MCF 10A (cell line): ENCODE results near the gene PLS1. TPM values are rescaled to one million over a fixed set of nuclear protein-coding genes. Genes with fewer than 3 reads are reported as not detected.
"Not testable (repeated sequence)": the region's sequence is repeated elsewhere in the genome, so short reads cannot be mapped to it uniquely, and the experiment has no call there.

Source experiments
- BruUV-seq: library from RNA; stranded (reverse); fragments of 400-500 nt; replicated peaks from 2 replicates; lab custom pipeline; 2021; lab: Mats Ljungman, UMichigan
- CTCF ChIA-PET: fragments of 300-600 bp; sonication (Branson Sonifier 250); formaldehyde crosslinking; extraction: SDS; loops from one replicate; lab custom pipeline; 2021; ENCODE audit warnings: antibody characterized with exemption, inconsistent platforms; lab: Yijun Ruan, JAX
- POLR2A ChIA-PET: fragments of 300-600, 350-650 bp; sonication (Branson Sonifier 250); formaldehyde crosslinking; extraction: SDS; loops from one replicate; lab custom pipeline; 2020; ENCODE audit warnings: antibody characterized with exemption, inconsistent platforms; lab: Yijun Ruan, JAX
- DNase-seq: peaks from one replicate; pipeline ENCODE4 v3.0.0-alpha.2; 2018; ENCODE audit not compliant: unreplicated experiment
- H3K27ac Mint-ChIP-seq: one replicate; pipeline ENCODE4 v1.8.0; 2022; ENCODE audit warnings: mild to moderate bottlenecking, low read depth, mixed read lengths; ENCODE audit not compliant: unreplicated experiment
- H3K27me3 Mint-ChIP-seq: one replicate; pipeline ENCODE4 v1.8.0; 2022; ENCODE audit warnings: mixed read lengths; ENCODE audit not compliant: insufficient read depth, unreplicated experiment
- H3K36me3 Mint-ChIP-seq: one replicate; pipeline ENCODE4 v1.8.0; 2022; ENCODE audit warnings: mild to moderate bottlenecking, moderate library complexity, mixed read lengths; ENCODE audit not compliant: insufficient read depth, unreplicated experiment
- H3K4me1 Mint-ChIP-seq: one replicate; pipeline ENCODE4 v1.8.0; 2022; ENCODE audit warnings: mixed read lengths; ENCODE audit not compliant: insufficient read depth, unreplicated experiment
- H3K4me3 Mint-ChIP-seq: one replicate; pipeline ENCODE4 v1.8.0; 2022; ENCODE audit warnings: mild to moderate bottlenecking, moderate library complexity, mixed read lengths; ENCODE audit not compliant: unreplicated experiment
- H3K9me3 Mint-ChIP-seq: one replicate; pipeline ENCODE4 v1.8.0; 2022; ENCODE audit warnings: mixed read lengths; ENCODE audit not compliant: unreplicated experiment
- intact Hi-C: fragments of 100-400 bp; cut with micrococcal nuclease; formaldehyde crosslinking; loops from 2 replicates; pipeline ENCODE4 v1.14.1; 2022
- total RNA-seq: library from RNA; stranded (reverse); gene quantifications from 2 replicates; pipeline ENCODE4 v1.2.3, GENCODE V29; 2022
- TF ChIP-seq, protein P1 (sequence below): fragments of 200-600 bp; IDR thresholded peaks from one replicate; pipeline ENCODE4 v1.8.0; 2022; ENCODE audit warnings: antibody characterized with exemption, mild to moderate bottlenecking; ENCODE audit not compliant: unreplicated experiment

Gene PLS1
- total RNA-seq, 1 experiment from 2014 or later = 7.3 TPM

DNA sequence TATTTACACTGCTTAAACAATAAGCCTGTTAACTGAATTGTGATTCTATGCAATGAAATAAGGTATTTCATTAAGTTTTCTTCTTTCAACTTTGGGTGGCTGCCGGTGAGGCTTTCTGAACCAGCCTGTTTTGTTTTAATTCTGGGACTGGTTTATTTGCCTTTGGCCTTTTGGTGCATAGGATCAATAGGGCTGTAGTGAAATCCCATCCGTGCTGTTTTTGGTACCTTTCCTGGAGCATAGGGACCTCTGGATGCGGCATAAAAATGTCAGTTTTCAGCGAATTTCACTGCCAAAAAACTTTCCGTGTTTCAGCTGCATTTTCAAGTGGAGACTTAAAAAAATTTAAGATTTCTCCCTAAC, 514 bp downstream of the PLS1 start:
- Mint-ChIP-seq H3K27me3 (no peaks in the 10 kb centered on the region), H3K36me3 (peaks cover 6% of the 10 kb centered on the region), H3K9me3 (no peaks in the 10 kb centered on the region), H3K27ac (peak overlapping the region; percentile 94), H3K4me3 (peak overlapping the region; percentile 96), H3K4me1 (peaks cover 12% of the 10 kb centered on the region)
- POLR2A ChIA-PET = interaction anchor here (0.7 to 5.0 kb wide), 17 partner anchors 9 to 404 kb away, joined by 3 to 76 read pairs (median 4); partner anchors contain the start of genes ATR, TRPC1 and U2SURP
- CTCF ChIA-PET = interaction anchor here (0.6 to 1.9 kb wide), 5 partner anchors 10 to 180 kb away, joined by 3 to 8 read pairs (median 3); partner anchors contain the start of gene ATR
- TF ChIP-seq, protein P1, sequence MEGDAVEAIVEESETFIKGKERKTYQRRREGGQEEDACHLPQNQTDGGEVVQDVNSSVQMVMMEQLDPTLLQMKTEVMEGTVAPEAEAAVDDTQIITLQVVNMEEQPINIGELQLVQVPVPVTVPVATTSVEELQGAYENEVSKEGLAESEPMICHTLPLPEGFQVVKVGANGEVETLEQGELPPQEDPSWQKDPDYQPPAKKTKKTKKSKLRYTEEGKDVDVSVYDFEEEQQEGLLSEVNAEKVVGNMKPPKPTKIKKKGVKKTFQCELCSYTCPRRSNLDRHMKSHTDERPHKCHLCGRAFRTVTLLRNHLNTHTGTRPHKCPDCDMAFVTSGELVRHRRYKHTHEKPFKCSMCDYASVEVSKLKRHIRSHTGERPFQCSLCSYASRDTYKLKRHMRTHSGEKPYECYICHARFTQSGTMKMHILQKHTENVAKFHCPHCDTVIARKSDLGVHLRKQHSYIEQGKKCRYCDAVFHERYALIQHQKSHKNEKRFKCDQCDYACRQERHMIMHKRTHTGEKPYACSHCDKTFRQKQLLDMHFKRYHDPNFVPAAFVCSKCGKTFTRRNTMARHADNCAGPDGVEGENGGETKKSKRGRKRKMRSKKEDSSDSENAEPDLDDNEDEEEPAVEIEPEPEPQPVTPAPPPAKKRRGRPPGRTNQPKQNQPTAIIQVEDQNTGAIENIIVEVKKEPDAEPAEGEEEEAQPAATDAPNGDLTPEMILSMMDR = no peak
- DNase-seq = no peak
- intact Hi-C loops = loop anchor here (1.0 to 5.0 kb wide), 2 partner anchors 51 to 128 kb away; partner anchors contain the start of gene TRPC1
- BruUV-seq = TSS peak; percentile 54

DNA sequence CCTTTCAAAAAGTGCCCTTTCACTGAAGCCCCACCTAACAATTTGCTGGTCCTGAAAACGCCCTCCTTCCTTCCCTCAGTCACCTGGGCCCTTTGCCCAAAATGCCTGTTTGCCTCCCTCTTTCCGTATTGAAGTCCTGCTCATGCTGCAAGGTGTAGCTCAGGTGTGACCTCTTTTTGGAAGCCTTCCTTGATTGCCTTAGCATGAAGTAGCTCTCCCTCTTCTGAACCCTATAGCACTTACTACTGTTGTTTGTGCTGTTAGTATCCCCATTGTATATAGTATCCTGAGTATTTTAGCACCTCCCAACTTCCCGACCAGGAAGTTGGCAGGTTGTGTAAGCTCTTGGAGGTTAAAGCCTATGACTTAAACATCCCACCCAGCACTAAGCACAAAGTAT, 1.7 kb downstream of the PLS1 start:
- Mint-ChIP-seq H3K4me3 (peak overlapping the region; percentile 96), H3K4me1 (peaks cover 12% of the 10 kb centered on the region), H3K9me3 (no peaks in the 10 kb centered on the region), H3K27ac (peak overlapping the region; percentile 22), H3K36me3 (peaks cover 6% of the 10 kb centered on the region), H3K27me3 (no peaks in the 10 kb centered on the region)
- peak; percentile 27 for DNase-seq
- intact Hi-C loops = loop anchor here (5.0 kb wide), 1 partner anchor 49 kb away; no protein-coding TSS in a partner anchor
- ChIA-PET POLR2A (interaction anchor here (0.7 to 5.0 kb wide), 12 partner anchors 9 to 403 kb away, joined by 3 to 76 read pairs (median 9); partner anchors contain the start of genes ATR, TRPC1 and U2SURP), CTCF (interaction anchor here (0.6 to 2.1 kb wide), 7 partner anchors 11 to 405 kb away, joined by 3 to 15 read pairs (median 3); partner anchors contain the start of gene ATR)
- TF ChIP-seq, protein P1 = no peak
- no TSS peak for BruUV-seq

DNA sequence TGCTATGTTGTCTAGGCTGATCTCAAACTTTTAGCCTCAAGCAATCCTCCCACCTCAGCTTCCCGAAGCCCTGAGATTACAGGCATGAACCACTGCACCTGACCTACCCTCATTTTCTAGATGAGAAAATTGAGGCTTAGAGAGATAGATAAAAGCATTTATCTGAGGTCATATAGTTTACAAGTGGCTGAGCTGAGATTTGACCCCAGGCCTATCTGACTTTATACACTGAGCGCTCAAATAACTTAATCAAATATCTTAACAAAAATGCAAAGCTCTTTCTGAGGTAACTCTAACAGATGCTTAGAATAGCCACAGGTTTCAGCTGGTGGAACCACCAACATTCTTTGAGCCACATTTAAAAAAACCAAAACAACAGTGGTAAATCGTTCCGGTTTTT, 5.5 kb downstream of the PLS1 start:
- H3K27me3 Mint-ChIP-seq = no peaks in the 10 kb centered on the region
- no peak for DNase-seq
- intact Hi-C loops = no loop called here
- H3K4me1 Mint-ChIP-seq = peaks cover 16% of the 10 kb centered on the region
- no peaks in the 10 kb centered on the region for H3K9me3 Mint-ChIP-seq
- CTCF ChIA-PET = interaction anchor here (0.7 to 1.4 kb wide), 5 partner anchors 12 to 1248 kb away, joined by 3 to 6 read pairs (median 3); no protein-coding TSS in a partner anchor
- H3K27ac Mint-ChIP-seq = no peak overlapping the region
- TF ChIP-seq, protein P1 = no peak
- H3K36me3 Mint-ChIP-seq = peaks cover 6% of the 10 kb centered on the region
- no TSS peak for BruUV-seq
- H3K4me3 Mint-ChIP-seq = no peak overlapping the region
- POLR2A ChIA-PET = interaction anchor here (0.7 to 2.0 kb wide), 2 partner anchors 19 to 122 kb away, joined by 3 to 5 read pairs; partner anchors contain the start of gene TRPC1

DNA sequence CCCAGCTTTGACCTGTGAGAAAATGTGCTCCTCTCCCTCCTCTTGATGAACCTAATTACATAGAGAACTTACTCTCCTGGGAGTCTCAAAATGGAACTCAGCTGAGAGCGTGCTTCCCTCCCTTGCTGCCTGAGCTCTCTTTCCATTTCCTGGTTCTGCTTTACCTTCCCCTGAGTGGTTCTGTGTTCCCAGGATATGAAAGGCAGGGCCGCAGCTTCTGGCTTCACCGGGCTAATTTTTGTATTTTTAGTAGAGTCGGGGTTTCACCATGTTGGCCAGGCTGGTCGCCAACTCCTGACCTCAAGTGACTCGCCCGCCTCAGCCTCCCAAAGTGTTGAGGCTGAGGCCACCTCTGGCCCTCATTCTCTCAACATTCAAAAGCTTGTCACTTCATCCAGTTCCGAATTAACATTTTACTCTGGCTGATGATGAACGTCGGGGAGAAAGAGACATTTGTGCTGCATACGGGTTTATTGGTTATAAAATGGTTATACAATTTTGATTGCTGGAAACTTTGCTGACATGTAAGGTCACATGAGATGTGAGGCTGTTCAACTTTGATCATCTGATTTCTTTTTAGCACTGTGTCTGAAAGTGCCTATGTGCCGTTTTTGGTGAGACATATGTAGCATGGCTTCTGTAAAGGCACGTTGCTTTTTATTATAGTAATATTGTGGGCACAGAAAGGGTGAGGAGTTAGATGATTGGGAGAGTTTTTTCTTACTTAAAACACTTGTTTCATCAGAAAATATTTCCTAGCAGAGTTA, 6.6 kb downstream of the PLS1 start:
- H3K9me3 Mint-ChIP-seq = no peaks in the 10 kb centered on the region
- ChIA-PET CTCF (interaction anchor here (1.4 kb wide), 1 partner anchor 226 kb away, joined by 6 read pairs; no protein-coding TSS in a partner anchor), POLR2A (interaction anchor here (2.0 kb wide), 1 partner anchor 121 kb away, joined by 5 read pairs; the partner anchor contains the start of gene TRPC1)
- H3K4me3 Mint-ChIP-seq = no peak overlapping the region
- intact Hi-C loops = no loop called here
- no peak for DNase-seq
- no peak overlapping the region for H3K27ac Mint-ChIP-seq
- H3K4me1 Mint-ChIP-seq = peaks cover 13% of the 10 kb centered on the region
- no TSS peak for BruUV-seq
- H3K27me3 Mint-ChIP-seq = no peaks in the 10 kb centered on the region
- TF ChIP-seq, protein P1 = no peak
- H3K36me3 Mint-ChIP-seq = peaks cover 6% of the 10 kb centered on the region

DNA sequence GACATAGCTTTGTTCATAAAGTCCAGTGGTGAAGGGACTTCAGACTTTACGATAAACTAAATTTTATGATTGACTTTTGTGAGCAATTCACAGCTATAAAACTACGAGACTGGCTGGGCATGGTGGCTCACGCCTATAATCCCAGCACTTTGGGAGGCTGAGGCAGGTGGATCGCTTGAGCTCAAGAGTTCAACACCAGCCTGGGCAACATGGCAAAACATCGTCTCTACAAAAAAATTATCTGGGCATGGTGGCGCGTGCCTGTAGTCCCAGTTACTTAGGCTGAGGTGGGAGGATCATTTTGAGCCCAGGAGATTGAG, 7.2 kb downstream of the PLS1 start:
- intact Hi-C loops, POLR2A ChIA-PET, H3K27ac Mint-ChIP-seq, H3K4me1 Mint-ChIP-seq, H3K4me3 Mint-ChIP-seq, H3K9me3 Mint-ChIP-seq, BruUV-seq, H3K27me3 Mint-ChIP-seq, DNase-seq, H3K36me3 Mint-ChIP-seq: not testable (repeated sequence)
- CTCF ChIA-PET = interaction anchor here (0.6 kb wide), 1 partner anchor 10 kb away, joined by 4 read pairs; no protein-coding TSS in a partner anchor
